NCI-H510A (cell line): ENCODE measurements around the gene SLC18A3.

Experiments
- DNase-seq: peaks from one replicate; lab custom pipeline; 2025; lab: John Stamatoyannopoulos, UW

Gene SLC18A3

DNA sequence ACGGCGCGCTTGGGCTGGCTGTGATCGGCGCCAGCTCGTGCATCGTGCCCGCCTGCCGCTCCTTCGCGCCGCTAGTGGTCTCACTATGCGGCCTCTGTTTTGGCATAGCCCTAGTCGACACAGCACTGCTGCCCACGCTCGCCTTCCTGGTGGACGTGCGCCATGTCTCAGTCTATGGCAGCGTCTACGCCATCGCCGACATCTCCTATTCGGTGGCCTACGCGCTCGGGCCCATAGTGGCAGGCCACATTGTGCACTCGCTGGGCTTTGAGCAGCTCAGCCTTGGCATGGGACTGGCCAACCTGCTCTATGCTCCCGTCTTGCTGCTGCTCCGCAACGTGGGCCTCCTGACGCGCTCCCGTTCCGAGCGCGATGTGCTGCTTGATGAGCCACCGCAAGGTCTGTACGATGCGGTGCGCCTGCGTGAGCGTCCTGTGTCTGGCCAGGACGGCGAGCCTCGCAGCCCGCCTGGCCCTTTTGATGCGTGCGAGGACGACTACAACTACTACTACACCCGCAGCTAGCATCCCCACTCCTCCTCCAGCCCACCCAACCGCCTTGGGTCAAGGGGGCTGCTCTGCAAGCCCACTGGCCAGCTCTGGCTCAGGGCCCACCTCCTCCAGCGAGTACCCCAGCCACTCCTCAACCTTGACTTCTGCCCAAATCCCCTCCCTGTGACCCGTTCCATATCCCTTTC lies 1.9 kb downstream of the SLC18A3 start:
- no peak for DNase-seq

DNA sequence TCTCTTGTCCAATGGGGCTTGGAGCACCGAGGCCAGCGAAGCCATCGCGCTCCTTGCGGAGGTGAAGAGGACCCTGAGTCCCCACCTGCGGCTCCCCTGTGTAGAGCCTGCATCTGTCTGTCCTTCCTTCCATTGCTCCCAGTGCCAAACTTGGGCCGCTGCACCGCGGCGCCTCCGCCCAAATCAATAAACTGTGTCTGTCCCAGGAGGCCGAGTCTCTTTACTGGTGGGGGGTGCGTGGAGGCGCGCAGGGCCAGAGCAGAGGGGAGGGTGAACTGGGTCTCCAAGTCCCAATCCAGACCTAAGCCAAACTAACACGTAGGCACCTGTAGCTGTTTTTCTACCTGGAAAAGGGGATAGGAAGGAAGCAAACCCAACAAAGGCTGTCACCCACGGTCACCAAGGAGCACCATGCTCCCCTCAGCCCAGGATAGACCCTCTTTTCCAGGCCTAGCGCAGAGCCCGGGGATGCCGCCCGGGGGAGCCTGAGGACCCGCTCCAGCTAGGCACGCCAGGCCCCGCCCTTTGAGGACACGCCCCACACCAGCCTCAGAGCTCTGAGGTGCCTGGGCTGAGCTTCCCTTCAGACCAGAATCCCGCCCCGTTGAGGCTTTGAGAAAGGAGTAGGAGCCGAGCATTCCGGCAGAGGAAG lies 2.5 kb downstream of the SLC18A3 start:
- DNase-seq = no peak

DNA sequence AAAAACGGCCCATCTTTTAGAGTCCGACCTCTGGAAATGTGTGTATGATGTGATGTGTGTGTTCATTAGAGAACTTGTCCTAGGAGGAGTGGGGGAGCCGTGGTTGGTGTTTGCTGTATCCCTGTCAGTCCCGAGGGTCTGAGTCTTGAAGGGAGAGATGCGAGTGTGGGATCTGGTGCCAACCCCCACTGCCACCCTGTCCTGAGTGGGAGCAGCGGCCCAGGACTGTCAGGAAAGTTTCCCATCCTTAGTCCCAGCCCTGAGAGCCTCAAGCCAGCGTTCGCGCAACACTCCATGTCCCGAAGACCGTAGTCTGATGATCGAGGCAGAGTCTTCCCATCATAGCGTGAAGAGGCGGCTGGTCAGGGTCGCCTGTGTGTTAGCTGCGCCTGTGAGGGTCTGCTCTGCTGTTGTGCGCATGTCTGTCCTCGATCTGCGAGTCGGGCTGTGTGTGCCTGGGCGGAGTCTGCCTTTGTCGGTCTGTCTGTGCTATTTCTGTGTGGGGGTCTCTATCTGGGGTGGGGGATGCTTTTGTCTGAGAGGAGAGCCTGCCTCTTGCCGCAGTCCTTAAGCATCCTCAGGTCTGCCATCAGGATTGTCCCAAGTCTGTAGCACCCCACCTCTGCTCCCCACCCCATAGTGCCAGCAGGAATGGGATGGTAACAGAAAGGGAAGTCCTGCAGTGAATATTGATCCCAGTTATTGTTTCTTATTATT lies 3.2 kb downstream of the SLC18A3 start:
- DNase-seq = no peak

DNA sequence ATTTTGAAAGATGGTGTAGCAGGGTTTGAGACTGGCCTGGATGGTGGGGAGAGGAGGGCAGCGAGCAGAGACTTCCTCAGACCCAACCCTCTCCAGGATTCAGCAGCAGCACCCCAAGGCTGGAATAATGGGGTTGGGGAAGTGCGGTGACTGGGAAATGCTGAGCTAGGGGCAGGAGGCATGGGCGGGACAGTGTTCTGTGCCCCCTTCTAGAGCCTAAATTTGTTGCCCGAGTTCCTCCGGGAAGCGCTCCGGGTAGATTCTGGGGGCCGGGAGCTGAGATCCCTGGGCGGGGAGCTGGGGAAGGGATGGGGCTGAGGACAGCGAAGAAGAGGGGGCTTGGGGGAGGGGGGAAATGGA lies 3.8 kb downstream of the SLC18A3 start, which contains the start of gene CHAT:
TSS of gene CHAT (plus strand) at position 156 of the 360 bp plus-strand sequence. CDS start at position 309, 153 bp downstream.
- no peak for DNase-seq

DNA sequence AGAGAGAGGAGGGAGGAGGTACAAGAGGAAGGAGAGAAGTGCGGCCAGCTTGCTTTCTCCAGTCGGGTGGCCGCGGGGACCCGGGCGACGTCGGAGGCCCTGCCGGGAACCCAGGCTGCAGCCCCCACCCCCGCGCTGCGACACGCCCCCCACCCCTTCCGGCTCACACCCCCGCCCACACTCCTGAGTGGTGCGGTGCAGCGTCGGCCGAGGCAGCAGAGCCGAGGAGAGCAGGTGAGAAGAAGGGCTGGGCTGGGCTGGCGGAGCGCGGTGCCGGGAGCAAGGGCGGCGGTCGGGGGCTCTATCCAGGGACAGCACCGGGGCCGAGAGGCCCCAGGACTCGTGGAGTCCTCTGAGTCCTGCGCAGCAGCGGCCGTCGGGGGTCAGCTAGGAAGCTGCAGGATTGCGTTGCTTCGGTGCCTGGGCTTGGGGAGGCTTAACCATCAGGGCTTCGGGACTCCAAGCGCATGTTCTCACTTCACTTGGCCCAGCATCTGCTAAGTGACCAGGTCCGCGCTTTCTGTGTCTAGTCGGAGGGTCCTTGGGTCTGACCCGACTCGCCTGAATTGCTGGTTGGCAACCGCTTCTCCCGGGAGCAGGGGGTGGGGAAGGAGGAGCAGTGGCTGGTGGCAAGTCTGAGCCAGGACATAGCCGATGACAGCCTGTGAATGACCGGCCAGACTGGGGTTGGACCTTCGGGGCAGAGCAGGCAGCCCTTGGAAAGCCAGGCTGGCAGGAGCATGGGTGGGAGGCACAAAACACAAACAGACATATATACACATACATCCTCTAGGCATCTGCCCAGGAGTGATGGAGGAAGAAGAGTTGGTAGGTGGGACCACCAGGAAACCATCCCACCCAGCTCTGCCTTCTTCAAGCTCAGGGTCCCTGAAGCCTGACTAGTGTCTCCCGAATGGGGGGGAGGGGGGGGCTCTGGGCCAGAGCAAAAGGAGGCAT lies 4.4 kb downstream of the SLC18A3 start:
- no peak for DNase-seq

DNA sequence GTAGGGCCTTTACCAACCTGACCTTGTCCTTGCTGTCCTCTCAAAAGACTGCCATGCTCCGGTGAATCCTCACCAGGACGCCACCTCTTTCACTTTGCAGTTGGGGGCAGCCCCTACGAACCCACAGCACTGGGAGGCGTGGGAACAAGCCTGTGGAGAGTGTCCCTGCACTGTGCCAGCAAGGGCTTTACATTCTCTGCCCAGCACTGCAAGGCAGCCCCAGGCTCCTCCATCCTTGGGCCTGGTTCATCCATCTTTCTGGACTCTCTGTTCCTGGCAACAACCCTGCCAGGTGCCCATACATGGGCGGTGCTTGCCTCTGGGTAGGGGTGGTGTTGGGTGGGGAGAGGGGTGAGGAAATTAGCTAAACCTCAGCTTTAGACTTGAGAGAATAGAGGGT lies 5.1 kb downstream of the SLC18A3 start:
- no peak for DNase-seq

DNA sequence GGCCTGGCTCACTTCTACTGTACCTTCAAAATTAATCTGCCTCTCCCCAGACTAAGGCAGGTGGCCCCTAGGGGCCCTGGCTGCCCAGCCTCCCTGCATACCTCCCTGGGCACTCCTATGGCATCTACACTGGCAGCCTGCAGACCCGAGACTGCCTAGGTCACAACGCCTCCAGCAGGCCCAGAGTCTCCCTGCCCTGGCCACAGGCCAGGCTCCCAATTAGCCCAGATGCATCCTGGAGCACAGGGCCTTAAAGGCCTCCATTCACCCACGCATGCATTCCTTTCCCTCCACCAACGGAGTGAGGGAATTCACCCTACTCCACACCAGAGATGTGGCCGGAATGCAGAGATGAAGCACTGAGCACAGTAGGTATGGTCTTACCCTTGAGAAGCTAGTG lies 5.6 kb downstream of the SLC18A3 start:
- DNase-seq = no peak

DNA sequence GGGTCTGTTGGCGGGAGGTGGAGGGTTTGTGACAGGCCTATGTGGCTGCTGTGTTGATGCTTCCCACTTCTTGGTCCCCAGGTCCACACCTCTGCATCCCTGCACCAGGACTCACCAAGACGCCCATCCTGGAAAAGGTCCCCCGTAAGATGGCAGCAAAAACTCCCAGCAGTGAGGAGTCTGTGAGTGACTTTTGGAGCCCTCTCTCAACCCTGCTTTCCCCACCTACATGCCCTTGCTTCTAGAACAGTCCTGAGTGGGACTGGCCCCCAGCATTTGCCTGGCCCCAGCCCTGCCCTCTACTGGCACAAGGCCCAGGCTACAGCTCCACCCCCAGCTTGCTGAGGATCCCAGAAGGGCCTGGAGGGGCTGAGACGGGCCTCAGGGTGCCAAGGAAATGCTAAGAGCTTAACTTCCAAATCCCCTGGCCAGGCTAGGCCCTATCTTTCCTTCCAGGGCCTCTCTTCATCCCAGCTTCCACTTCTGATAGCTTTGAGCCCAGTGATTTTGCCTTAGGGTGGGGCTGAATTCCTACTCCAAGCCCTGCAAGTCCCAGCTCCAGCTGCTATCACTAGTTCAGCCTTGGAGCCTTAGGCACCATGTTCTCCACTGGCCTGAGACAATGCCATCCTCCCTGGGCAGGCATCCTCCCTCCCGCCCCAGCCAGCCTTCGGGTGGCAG lies 6.5 kb downstream of the SLC18A3 start:
- no peak for DNase-seq

DNA sequence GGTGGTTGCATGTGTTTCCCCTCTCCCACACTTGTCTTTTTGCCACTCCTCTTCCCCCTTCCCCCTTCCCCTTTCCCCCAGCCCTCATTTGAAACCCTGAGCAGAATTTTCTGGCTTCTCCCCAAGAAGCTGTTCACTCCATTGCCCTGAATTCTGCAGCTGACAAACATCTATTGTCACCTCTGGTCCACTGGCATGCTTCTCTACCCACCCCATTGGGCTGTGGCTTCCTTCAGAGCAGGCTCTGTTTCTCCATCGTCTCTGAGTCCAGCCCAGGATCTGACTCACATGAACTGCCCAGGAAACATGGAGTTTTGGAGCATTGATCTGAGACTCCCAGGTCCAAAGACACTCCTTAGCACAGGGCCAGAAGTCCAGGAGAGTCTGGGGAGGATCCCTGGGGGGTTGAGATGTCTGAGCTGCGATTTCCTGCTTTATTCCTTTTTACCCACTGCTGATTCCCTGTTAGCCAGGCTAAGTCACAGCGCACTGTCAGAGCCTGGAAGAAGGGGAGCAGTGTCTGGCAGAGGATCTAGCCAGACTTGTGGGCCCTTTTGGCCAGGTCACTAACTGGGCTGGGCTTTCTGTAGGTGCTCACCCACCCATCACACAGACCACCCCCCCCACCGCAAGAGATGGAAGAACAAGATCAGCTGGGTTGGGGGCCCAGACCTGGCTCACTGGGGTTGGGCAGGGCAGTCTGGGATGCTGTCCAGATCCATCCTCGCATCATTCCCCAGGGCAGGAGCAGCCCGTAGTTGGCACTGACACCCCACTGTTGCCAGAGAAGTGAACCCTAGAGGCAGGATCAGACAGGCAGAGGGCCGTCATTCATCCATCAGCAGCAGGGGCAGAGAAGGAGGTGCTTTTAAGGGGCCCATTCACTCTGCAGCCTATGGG lies 7.3 kb downstream of the SLC18A3 start:
- no peak for DNase-seq

DNA sequence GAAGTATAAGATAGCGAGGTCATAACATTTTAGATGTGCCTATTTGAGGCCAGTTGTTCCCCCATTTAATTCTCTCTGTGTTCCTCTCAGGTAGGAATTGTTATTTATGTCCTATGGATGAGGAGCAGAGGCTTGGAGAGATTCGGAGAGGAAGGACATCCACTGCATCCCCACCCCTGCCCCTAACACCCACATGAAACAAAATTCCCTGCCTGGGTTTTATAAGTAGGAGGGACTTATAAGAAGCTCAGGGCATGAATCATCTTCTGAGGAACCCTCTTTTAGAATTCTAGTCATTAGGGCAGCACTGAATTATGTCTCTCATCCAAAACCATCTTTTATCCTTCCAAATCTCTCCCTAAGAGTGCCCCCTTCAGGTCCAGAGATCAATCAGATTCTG lies 8.7 kb downstream of the SLC18A3 start:
- DNase-seq = no peak

DNA sequence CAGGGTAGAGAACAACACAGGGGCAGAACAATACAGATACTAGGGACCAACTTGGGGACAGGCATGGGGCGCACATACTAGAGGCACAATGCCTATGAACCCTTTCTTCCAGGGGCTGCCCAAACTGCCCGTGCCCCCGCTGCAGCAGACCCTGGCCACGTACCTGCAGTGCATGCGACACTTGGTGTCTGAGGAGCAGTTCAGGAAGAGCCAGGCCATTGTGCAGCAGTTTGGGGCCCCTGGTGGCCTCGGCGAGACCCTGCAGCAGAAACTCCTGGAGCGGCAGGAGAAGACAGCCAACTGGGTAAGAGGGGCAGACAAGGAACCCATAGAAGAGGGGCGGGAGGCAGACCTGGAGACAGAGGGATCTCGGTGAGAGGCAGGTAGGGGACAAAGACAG lies 9.5 kb downstream of the SLC18A3 start:
- DNase-seq = no peak

DNA sequence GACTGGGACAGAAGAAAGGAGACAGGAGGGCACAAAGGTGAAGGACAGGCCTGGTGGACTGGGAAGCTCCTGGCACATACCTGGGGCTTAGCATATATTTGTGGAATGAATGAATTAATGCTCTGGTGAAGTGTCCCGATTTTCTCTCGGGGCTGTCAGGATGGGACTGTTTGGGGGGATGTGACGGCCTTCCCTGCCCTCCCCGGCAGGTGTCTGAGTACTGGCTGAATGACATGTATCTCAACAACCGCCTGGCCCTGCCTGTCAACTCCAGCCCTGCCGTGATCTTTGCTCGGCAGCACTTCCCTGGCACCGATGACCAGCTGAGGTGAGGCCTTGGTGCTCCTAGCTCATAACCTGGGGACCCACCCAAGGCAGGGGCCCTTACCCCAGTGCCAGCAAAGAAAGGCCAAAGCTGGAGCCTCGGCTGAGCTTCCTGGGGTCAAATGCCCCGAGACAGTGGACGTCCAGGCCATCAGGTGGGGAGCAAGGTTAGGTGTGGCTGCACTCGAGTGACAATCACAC lies 10.2 kb downstream of the SLC18A3 start:
- no peak for DNase-seq

DNA sequence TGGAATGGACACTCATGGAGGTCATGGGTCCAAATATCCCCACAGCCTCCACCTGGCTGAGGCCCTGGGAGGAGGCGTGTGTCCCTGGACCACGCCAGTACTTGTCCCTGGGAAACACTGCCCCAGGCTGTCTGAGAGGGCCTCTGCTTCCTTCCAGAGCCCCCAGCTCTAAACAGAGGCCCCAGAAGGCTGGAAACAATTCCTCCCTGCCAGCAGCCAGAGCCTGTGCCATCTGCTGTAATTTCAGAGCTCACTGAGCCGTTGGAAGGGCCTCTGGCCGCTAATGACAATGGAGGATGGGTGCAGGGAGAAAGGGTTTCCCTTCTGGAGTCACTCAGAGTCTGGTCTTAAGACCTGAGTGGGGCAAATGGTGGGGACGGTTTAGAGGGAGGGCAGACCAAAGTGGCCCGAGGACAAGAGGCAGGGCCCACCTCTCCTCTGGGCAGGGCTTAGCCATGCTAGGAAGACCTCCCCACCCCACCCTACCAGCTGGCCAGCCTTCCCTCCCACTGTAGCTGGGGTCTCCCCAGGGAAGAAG lies 10.8 kb downstream of the SLC18A3 start:
- DNase-seq = no peak

DNA sequence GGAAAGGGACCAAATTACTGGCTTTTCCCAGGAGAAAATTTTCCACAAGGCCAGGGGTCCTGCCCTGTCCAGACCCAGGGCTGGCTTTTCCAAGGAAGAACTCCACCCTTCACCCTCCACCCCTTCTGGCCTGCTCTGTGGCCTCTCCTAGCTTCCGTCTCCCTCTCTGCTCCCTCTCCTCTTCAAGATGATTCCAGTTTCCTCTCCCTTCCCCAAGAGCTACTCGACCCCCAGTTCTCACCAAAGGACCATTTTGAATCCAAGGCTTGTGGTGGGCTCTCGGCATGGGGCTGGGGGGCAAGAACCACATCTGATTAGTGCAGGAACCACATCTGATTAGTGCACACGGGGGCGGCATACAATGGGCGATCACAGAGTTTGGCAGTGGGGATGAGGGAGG lies 11.5 kb downstream of the SLC18A3 start:
- DNase-seq = no peak

DNA sequence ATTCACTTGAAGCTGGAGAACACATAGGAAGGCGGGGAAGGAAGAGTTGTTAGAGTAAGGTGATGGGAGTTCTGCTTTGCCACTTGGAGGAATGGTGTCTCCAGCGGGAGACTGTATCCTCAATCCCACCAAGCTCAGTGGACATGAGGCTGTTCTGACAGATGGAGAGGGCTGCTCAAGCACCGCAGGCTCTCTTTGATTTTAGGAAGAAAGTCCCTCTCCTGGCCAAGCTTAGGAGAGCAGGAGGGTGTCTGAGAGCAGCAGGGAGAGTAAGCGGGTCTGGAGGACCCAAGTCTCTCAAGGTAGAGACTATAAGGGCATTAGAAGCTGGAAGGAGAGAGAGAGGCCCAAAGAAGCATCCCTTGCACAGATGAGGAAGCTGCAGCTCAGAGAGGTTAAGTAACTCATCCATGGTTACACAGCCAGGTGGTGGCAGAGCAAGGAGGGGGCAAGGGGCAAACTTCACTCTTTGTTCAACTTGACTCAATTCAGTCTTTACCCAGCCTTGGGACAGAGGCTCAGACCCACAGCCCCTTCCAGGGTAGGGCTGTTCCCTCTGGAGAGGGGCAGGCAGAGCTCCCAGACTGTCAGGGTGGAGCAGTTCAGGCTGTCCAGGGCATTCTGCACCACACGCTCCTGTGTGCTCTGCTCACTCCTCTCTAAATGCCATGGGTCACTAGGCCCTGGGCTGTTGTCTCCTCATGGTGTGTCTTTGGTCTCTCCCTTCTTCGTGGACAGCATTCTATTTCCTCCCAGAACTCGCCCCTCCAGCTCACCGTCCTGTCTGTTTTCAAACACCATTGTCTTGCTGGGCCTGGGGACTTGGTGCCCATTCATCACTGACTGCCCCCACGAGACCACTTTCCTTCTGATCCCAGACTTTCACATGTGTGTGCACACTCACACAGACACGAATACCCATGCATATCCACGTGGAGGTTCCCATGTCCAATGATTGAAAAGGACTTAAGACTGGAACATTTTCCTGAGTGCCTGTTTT lies 12.6 kb downstream of the SLC18A3 start:
- DNase-seq = no peak

DNA sequence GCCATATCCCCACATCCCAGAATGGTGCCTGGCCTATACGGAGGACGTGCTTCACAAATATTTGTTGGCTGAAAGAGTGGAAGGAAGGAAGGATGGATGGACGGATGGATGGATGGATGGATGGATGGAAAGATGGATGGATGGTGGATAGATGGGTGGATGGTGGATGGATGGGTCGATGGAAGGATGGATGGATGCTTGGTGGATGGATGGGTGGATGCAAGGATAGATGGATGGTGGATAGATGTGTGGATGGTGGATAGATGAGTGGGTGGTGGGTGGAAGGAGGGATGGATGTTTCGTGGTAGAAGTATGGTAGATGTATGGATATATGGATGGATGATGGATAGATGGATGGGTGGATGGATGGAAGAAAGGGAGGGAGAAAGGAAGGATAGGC lies 14.5 kb downstream of the SLC18A3 start:
- no peak for DNase-seq

DNA sequence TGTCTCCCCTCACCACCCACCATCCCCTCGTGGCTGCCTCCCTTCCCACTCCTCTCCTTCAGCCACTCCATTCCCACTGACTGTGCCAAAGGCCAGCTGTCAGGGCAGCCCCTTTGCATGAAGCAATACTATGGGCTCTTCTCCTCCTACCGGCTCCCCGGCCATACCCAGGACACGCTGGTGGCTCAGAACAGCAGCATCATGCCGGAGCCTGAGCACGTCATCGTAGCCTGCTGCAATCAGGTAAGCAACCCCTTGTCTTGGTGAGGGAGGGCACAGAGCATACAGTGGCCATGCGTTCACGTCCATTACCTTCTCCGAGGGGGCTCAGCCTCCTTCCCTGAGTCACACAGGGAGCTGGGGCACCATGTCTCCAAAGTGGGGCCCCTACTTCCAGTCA lies 15.3 kb downstream of the SLC18A3 start:
- no peak for DNase-seq

DNA sequence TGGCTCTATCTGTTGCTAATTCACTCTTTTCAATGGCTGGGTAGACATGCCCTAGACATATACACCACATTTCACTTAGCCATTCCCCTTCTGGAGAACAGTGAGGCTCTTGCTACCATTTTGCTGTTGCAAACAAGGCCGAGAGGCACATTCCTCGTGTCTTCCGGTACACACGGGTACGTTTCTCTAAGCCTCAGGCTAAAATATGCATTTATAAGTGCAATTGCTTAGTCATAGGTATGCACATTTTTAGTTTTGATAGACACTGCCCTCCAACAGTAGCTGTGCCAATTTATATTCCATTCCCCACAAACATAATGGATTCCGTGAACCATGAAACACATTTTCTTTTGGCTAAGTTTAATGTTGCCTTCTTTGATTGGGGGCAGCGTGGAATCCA lies 16.9 kb downstream of the SLC18A3 start:
- DNase-seq = no peak
